Panc1 (cell line): ENCODE results near the gene MCTP1. TPM values are rescaled to one million over a fixed set of nuclear protein-coding genes. Genes with fewer than 3 reads are reported as not detected.

Source experiments
- ATAC-seq: fragments of 200-7000 bp; cut with Tn5 transposase; 2 replicates; pipeline ENCODE4 v1.9.1; 2020; ENCODE audit warnings: mild to moderate bottlenecking, moderate library complexity
- BruUV-seq: library from RNA; stranded (reverse); fragments of 400-500 nt; replicated peaks from 2 replicates; lab custom pipeline; 2021; lab: Mats Ljungman, UMichigan
- CTCF ChIA-PET: fragments of 300-600 bp; sonication (Branson Sonifier 250); formaldehyde crosslinking; loops from one replicate; lab custom pipeline; 2022; ENCODE audit warnings: antibody characterized with exemption; lab: Charles Lee
- POLR2A ChIA-PET: fragments of 300-600 bp; sonication (Branson Sonifier 250); formaldehyde crosslinking; loops from one replicate; lab custom pipeline; 2022; ENCODE audit warnings: antibody characterized with exemption; lab: Charles Lee
- DNase-seq: peaks from one replicate; pipeline ENCODE4 v3.0.0-alpha.2; 2010; ENCODE audit warnings: low read depth, low spot score
- H3K27ac ChIP-seq: 2 replicates; pipeline ENCODE4 v1.5.1; 2011; ENCODE audit warnings: mild to moderate bottlenecking, low read length, inconsistent platforms
- H3K27me3 ChIP-seq: fragments of 200-500 bp; sonication (Bioruptor generic); 2 replicates; pipeline ENCODE4 v1.6.0; 2014; ENCODE audit warnings: low read length, inconsistent platforms; ENCODE audit not compliant: control insufficient read depth, insufficient read depth
- H3K36me3 ChIP-seq: fragments of 200-500 bp; sonication (Bioruptor generic); 2 replicates; pipeline ENCODE4 v1.5.1; 2014; ENCODE audit warnings: inconsistent platforms, mild to moderate bottlenecking, low read length, moderate library complexity; ENCODE audit not compliant: control insufficient read depth, insufficient read depth
- H3K4me1 ChIP-seq: 2 replicates; pipeline ENCODE4 v1.5.1; 2011; ENCODE audit warnings: inconsistent platforms, mild to moderate bottlenecking, low read length, moderate library complexity; ENCODE audit not compliant: control insufficient read depth, insufficient read depth
- H3K4me3 ChIP-seq, 2 experiments: 2 replicates each; pipeline ENCODE4 v1.5.1; 2011 to 2012; ENCODE audit warnings: low read depth in 2 of 2, low read length in 2 of 2, mild to moderate bottlenecking in 2 of 2, inconsistent platforms in 1 of 2, moderate library complexity in 1 of 2
- H3K9me3 ChIP-seq: fragments of 200-500 bp; sonication (Bioruptor generic); 2 replicates; pipeline ENCODE4 v1.5.1; 2014; ENCODE audit warnings: low read depth, mild to moderate bottlenecking, inconsistent platforms, low read length, moderate library complexity; ENCODE audit not compliant: control insufficient read depth, insufficient read depth
- CTCF ChIP-seq: fragments of 450-650 bp; IDR thresholded peaks from 2 replicates; pipeline ENCODE4 v1.5.1; 2017; ENCODE audit warnings: mild to moderate bottlenecking
- POLR2AphosphoS5 ChIP-seq: IDR thresholded peaks from 2 replicates; pipeline ENCODE4 v1.6.1; 2012; ENCODE audit warnings: mild to moderate bottlenecking, low read depth, low read length, moderate library complexity
- SIN3A ChIP-seq: IDR thresholded peaks from 2 replicates; pipeline ENCODE4 v1.6.1; 2012; ENCODE audit warnings: low read depth, mild to moderate bottlenecking, low read length, moderate library complexity, borderline replicate concordance; ENCODE audit not compliant: insufficient read depth
- TCF7L2 ChIP-seq: IDR thresholded peaks from 2 replicates; pipeline ENCODE4 v1.6.1; 2011; ENCODE audit warnings: mild to moderate bottlenecking, low read depth, low read length, inconsistent platforms
- in situ Hi-C: cut with HindIII; loops from 2 replicates; pipeline ENCODE4 v1.10.0; 2016; ENCODE audit warnings: low sequenced_read_pairs, low pct_unique_long_range_greater_than_20kb
- intact Hi-C: fragments of 100-400 bp; cut with micrococcal nuclease; formaldehyde crosslinking; loops from one replicate; pipeline ENCODE4 v1.10.0; 2022; ENCODE audit not compliant: unreplicated experiment
- total RNA-seq: library from RNA; stranded (reverse); gene quantifications from one replicate; pipeline ENCODE4 v1.2.1, GENCODE V29; 2021; ENCODE audit not compliant: unreplicated experiment
- TF ChIP-seq, protein P1 (sequence below), 2 experiments: IDR thresholded peaks; 2 replicates each; pipeline ENCODE4 v1.6.1; 2011 to 2012; ENCODE audit warnings: low read depth in 2 of 2, control low read depth in 1 of 2, low read length in 1 of 2, mild to moderate bottlenecking in 1 of 2, moderate library complexity in 1 of 2; ENCODE audit not compliant: insufficient read depth in 1 of 2

Gene MCTP1
- total RNA-seq, 1 experiment from 2014 or later: 39.8 TPM

DNA sequence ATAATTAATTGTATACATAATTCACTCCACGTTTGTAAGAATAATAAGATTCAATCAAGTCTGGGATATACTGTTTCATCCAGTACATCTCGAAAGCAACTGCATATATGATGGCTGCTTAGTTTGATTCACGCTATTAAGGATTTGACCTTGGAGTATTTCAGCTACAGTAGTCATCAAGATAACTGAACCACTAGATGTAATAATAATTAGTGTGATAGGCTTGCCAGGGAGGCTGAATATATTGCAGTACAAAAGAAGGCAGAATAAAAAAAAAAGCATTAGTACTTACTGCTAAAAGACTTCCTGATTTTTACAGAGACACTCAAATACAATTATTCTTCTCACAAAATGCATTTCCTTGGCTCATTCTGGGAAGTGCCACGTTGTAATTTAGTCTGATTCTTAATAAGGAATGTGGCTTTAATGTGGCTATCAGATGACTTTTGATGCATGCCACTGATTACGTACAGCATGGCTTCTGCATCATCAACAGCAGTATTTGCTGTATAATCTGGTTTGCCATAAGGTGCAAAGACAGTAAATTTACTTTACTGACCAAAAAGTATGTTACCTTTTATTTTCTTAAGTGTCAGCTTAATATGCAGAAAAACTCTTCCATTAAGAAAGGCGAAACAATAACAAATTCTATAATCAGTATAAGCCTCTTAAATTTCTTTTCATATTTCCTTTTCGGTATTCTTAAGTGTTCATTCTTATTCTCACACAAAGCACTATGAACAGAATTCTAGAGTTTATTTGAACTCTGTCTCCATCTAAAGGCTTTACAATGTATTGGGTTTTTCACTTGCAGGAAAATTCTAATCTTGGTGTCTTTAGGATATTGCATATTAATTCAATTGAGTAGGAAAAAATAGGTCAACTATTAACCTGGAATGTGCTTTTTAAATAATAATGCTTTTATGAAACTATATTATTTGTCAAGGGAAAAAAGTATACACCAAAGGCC is 500.1 kb downstream of the MCTP1 start:
- ChIA-PET CTCF (no interaction called here), POLR2A (no interaction called here)
- DNase-seq (no peak), ATAC-seq (no peak)
- TF ChIP-seq SIN3A: no peak
- TF ChIP-seq, protein P1, sequence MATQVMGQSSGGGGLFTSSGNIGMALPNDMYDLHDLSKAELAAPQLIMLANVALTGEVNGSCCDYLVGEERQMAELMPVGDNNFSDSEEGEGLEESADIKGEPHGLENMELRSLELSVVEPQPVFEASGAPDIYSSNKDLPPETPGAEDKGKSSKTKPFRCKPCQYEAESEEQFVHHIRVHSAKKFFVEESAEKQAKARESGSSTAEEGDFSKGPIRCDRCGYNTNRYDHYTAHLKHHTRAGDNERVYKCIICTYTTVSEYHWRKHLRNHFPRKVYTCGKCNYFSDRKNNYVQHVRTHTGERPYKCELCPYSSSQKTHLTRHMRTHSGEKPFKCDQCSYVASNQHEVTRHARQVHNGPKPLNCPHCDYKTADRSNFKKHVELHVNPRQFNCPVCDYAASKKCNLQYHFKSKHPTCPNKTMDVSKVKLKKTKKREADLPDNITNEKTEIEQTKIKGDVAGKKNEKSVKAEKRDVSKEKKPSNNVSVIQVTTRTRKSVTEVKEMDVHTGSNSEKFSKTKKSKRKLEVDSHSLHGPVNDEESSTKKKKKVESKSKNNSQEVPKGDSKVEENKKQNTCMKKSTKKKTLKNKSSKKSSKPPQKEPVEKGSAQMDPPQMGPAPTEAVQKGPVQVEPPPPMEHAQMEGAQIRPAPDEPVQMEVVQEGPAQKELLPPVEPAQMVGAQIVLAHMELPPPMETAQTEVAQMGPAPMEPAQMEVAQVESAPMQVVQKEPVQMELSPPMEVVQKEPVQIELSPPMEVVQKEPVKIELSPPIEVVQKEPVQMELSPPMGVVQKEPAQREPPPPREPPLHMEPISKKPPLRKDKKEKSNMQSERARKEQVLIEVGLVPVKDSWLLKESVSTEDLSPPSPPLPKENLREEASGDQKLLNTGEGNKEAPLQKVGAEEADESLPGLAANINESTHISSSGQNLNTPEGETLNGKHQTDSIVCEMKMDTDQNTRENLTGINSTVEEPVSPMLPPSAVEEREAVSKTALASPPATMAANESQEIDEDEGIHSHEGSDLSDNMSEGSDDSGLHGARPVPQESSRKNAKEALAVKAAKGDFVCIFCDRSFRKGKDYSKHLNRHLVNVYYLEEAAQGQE (IDR thresholded peaks at IDR 0.05; ENCODE audit: insufficient read depth in 1 of 2, low read depth in 2 of 2, low read length in 1 of 2): no peak
- Histone ChIP-seq H3K27me3 (no peaks in the 10 kb centered on the region), H3K4me3 (no peak overlapping the region), H3K4me1 (no peaks in the 10 kb centered on the region), H3K9me3 (no peaks in the 10 kb centered on the region), H3K36me3 (no peaks in the 10 kb centered on the region), H3K27ac (no peak overlapping the region)
- in situ Hi-C loops (no loop called here), intact Hi-C loops (no loop called here)
- BruUV-seq: no TSS peak

- ATAC-seq (no peak), DNase-seq (no peak)
- Histone ChIP-seq H3K27ac (no peak overlapping the region), H3K4me1 (no peaks in the 10 kb centered on the region), H3K4me3 (no peak overlapping the region), H3K36me3 (no peaks in the 10 kb centered on the region), H3K9me3 (no peaks in the 10 kb centered on the region), H3K27me3 (no peaks in the 10 kb centered on the region)
- intact Hi-C loops: no loop called here
- CTCF ChIA-PET: no interaction called here
- no TSS peak for BruUV-seq
- TF ChIP-seq POLR2AphosphoS5 (no peak), TCF7L2 (no peak), SIN3A (no peak), CTCF (no peak)
- TF ChIP-seq, protein P1 (IDR thresholded peaks at IDR 0.05; ENCODE audit: insufficient read depth in 1 of 2, low read depth in 2 of 2, low read length in 1 of 2): no peak
- in situ Hi-C loops: no loop called here
- POLR2A ChIA-PET: no interaction called here
These were observed 502.5 kb downstream of the MCTP1 start for GRCh38 chr5:94782383-94782782.
